Activated CD8-positive, alpha-beta memory T cell treated with anti-CD3 and anti-CD28 coated beads, Interleukin-2, amount 10 ng/mL, durations not matched to agents 7 days and 5 days (primary cell): ENCODE measurements around the gene ADGRD2. TPM values are rescaled to one million over a fixed set of nuclear protein-coding genes. Genes with fewer than 3 reads are reported as not detected.

Source experiments
- ATAC-seq: fragments of 150-1000 bp; cut with Tn5 transposase; one replicate; pipeline ENCODE4 v1.10.0; 2021; ENCODE audit warnings: moderate library complexity
- CTCF ChIA-PET: fragments of 350-600 bp; sonication (Branson Sonifier 250); formaldehyde crosslinking; loops from one replicate; lab custom pipeline; 2021; ENCODE audit warnings: antibody characterized with exemption; lab: Charles Lee
- DNase-seq: peaks from one replicate; pipeline ENCODE4 v3.0.0-alpha.2; 2020
- H3K27ac Mint-ChIP-seq: one replicate; pipeline ENCODE4 v1.8.0; 2021; ENCODE audit warnings: mild to moderate bottlenecking, mixed read lengths
- H3K27me3 Mint-ChIP-seq: one replicate; pipeline ENCODE4 v1.8.0; 2021; ENCODE audit warnings: mixed read lengths
- H3K36me3 Mint-ChIP-seq: one replicate; pipeline ENCODE4 v1.8.0; 2021; ENCODE audit warnings: mild to moderate bottlenecking, mixed read lengths
- H3K4me1 Mint-ChIP-seq: one replicate; pipeline ENCODE4 v1.8.0; 2021; ENCODE audit warnings: mixed read lengths
- H3K4me3 Mint-ChIP-seq: one replicate; pipeline ENCODE4 v1.8.0; 2021; ENCODE audit warnings: mild to moderate bottlenecking, moderate library complexity, mixed read lengths
- H3K9me3 Mint-ChIP-seq: one replicate; pipeline ENCODE4 v1.8.0; 2022; ENCODE audit warnings: low read depth, mixed read lengths
- total RNA-seq, 2 experiments: library from RNA; stranded (reverse); gene quantifications; one replicate each; pipeline ENCODE4 v1.2.3, GENCODE V29; 2021

ADGRD2 gene
- total RNA-seq, 2 experiments from 2014 or later = not detected

GRCh38 chr9:124481115-124481514 is 30.9 kb downstream of the ADGRD2 start:
- CTCF ChIA-PET = interaction anchor here (1.1 kb wide), 1 partner anchor 61 kb away, joined by 4 read pairs; no protein-coding TSS in a partner anchor
- no peak overlapping the region for H3K4me3 Mint-ChIP-seq
- H3K4me1 Mint-ChIP-seq = no peaks in the 10 kb centered on the region
- H3K36me3 Mint-ChIP-seq = no peaks in the 10 kb centered on the region
- no peak overlapping the region for H3K27ac Mint-ChIP-seq
- ATAC-seq (no peak), DNase-seq (no peak)
- H3K27me3 Mint-ChIP-seq = peaks cover 14% of the 10 kb centered on the region
- no peaks in the 10 kb centered on the region for H3K9me3 Mint-ChIP-seq

GRCh38 chr9:124482431-124483031 is 32.3 kb downstream of the ADGRD2 start:
- no peaks in the 10 kb centered on the region for H3K9me3 Mint-ChIP-seq
- H3K27me3 Mint-ChIP-seq = peaks cover 14% of the 10 kb centered on the region
- DNase-seq (no peak), ATAC-seq (no peak)
- no peaks in the 10 kb centered on the region for H3K4me1 Mint-ChIP-seq
- H3K4me3 Mint-ChIP-seq = no peak overlapping the region
- no peaks in the 10 kb centered on the region for H3K36me3 Mint-ChIP-seq
- no peak overlapping the region for H3K27ac Mint-ChIP-seq
- CTCF ChIA-PET = no interaction called here

GRCh38 chr9:124483481-124483880 is 33.2 kb downstream of the ADGRD2 start:
- H3K36me3 Mint-ChIP-seq = no peaks in the 10 kb centered on the region
- no peaks in the 10 kb centered on the region for H3K9me3 Mint-ChIP-seq
- no peak overlapping the region for H3K4me3 Mint-ChIP-seq
- CTCF ChIA-PET = no interaction called here
- H3K27me3 Mint-ChIP-seq = peaks cover 10% of the 10 kb centered on the region
- H3K4me1 Mint-ChIP-seq = no peaks in the 10 kb centered on the region
- H3K27ac Mint-ChIP-seq = no peak overlapping the region
- no peak for DNase-seq
- no peak for ATAC-seq

GRCh38 chr9:124485201-124485600 is 35.0 kb downstream of the ADGRD2 start:
- H3K4me1 Mint-ChIP-seq = no peaks in the 10 kb centered on the region
- peaks cover under 1% of the 10 kb centered on the region for H3K27me3 Mint-ChIP-seq
- no peaks in the 10 kb centered on the region for H3K36me3 Mint-ChIP-seq
- H3K9me3 Mint-ChIP-seq = no peaks in the 10 kb centered on the region
- DNase-seq (no peak), ATAC-seq (no peak)
- H3K27ac Mint-ChIP-seq = no peak overlapping the region
- CTCF ChIA-PET = no interaction called here
- no peak overlapping the region for H3K4me3 Mint-ChIP-seq

DNA sequence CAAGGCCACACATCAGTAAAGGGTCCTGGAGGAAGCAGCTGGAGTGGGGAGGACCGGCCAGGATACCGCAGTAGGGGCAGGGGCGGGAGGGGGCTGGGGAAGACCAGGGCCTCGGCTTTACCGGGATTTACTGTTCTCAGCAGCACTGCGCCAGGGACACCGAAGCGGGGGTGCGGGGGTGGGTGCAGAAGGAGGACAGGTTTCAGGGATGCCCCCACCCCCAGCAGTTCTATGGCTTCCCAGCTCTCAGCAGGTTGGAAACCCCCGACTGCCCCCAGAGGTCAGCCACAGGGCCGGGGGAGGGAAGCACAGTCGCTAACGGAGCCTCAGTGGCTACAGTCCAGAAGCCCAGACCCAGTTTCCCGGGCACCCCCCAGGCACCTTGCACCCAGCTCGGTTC is 35.7 kb downstream of the ADGRD2 start:
- no peak for DNase-seq
- no peaks in the 10 kb centered on the region for H3K36me3 Mint-ChIP-seq
- CTCF ChIA-PET = no interaction called here
- no peaks in the 10 kb centered on the region for H3K27me3 Mint-ChIP-seq
- no peak for ATAC-seq
- no peak overlapping the region for H3K4me3 Mint-ChIP-seq
- H3K4me1 Mint-ChIP-seq = no peaks in the 10 kb centered on the region
- H3K9me3 Mint-ChIP-seq = no peaks in the 10 kb centered on the region
- H3K27ac Mint-ChIP-seq = no peak overlapping the region

DNA sequence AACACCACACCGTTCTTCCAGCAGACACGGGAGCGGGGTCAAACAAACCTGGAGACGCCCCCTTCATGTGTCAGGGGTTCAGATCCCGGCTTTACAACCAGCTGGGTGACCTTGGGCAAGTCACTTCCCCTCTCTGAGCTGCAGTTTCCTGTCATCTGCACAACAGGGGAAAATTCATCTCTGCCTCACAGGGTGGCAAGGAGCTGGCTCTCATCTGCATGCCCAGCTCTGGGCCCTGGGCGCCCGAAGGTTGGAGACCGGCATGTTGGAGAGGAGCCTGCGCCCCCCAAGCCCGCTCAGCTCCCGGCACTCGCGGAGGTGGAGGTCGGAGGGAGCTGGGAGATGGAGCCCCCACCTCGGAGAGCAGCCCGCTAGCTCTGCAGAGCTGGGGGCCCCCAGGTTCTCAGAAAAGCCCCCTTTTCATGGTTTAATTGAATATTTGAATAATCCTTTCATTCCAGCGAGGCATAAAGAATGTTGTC is 36.6 kb downstream of the ADGRD2 start:
- Mint-ChIP-seq H3K27ac (no peak overlapping the region), H3K9me3 (no peaks in the 10 kb centered on the region), H3K27me3 (no peaks in the 10 kb centered on the region), H3K36me3 (no peaks in the 10 kb centered on the region), H3K4me1 (no peaks in the 10 kb centered on the region), H3K4me3 (no peak overlapping the region)
- CTCF ChIA-PET = no interaction called here
- DNase-seq (no peak), ATAC-seq (no peak)

- H3K4me1 Mint-ChIP-seq = no peaks in the 10 kb centered on the region
- CTCF ChIA-PET = interaction anchor here (1.4 kb wide), 1 partner anchor 67 kb away, joined by 4 read pairs; no protein-coding TSS in a partner anchor
- H3K9me3 Mint-ChIP-seq = no peaks in the 10 kb centered on the region
- no peaks in the 10 kb centered on the region for H3K36me3 Mint-ChIP-seq
- no peak overlapping the region for H3K4me3 Mint-ChIP-seq
- H3K27me3 Mint-ChIP-seq = no peaks in the 10 kb centered on the region
- H3K27ac Mint-ChIP-seq = no peak overlapping the region
- no peak for ATAC-seq
- DNase-seq = no peak
Measured at GRCh38 chr9:124487260-124488182, 37.3 kb downstream of the ADGRD2 start.

DNA sequence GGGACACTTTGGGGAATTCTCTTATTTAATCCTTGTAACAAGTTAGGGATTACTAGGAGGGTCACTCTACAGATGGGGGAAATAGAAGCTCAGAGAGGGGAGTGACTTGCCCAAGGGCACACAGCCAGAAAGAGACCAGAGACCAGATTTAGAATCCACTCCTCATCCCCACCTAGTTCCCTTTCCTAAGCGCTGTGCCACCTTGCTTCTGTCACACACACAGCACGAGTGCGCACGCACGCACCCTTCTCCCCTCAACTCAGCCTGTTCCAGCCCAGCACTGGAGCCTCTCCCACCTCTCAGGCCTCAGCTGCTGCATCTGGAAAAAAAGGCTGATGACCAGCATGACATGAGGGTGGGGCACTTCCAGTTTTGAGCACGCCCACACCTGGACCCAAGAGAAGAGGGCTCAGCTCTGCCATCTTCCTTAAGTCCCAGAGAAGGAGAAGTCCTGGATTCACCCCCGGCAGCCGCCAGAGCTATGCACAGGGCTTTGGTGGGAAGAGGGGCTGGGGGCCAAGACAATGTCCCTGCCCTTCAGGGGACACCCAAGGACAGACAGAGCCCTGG is 38.5 kb downstream of the ADGRD2 start:
- Mint-ChIP-seq H3K36me3 (no peaks in the 10 kb centered on the region), H3K9me3 (no peaks in the 10 kb centered on the region), H3K4me3 (no peak overlapping the region), H3K4me1 (no peaks in the 10 kb centered on the region), H3K27ac (no peak overlapping the region), H3K27me3 (no peaks in the 10 kb centered on the region)
- ATAC-seq (no peak), DNase-seq (no peak)
- CTCF ChIA-PET = interaction anchor here (1.4 kb wide), 1 partner anchor 68 kb away, joined by 4 read pairs; no protein-coding TSS in a partner anchor

DNA sequence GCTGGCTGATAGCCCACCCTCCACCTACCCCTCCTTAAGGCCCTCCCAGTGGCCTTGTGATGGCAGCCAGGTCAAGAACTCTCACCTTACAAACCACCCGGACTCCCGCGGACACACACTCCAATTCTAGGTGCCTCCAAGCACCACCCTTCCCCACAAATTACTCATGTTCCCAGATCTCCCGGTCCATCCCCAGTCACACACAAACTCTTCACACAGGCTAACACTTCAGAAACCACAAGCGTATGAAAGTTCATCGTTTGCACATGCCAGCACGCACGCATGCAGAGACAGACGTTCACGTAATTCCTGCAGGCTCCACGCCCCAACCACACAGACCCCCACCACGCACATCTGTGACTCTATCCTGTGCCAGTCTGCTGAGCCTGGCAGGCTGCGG is 39.0 kb downstream of the ADGRD2 start:
- H3K27me3 Mint-ChIP-seq = no peaks in the 10 kb centered on the region
- no peak for ATAC-seq
- CTCF ChIA-PET = interaction anchor here (1.4 kb wide), 1 partner anchor 69 kb away, joined by 4 read pairs; no protein-coding TSS in a partner anchor
- no peak overlapping the region for H3K27ac Mint-ChIP-seq
- H3K9me3 Mint-ChIP-seq = no peaks in the 10 kb centered on the region
- H3K4me1 Mint-ChIP-seq = no peaks in the 10 kb centered on the region
- H3K4me3 Mint-ChIP-seq = no peak overlapping the region
- H3K36me3 Mint-ChIP-seq = no peaks in the 10 kb centered on the region
- DNase-seq = no peak

DNA sequence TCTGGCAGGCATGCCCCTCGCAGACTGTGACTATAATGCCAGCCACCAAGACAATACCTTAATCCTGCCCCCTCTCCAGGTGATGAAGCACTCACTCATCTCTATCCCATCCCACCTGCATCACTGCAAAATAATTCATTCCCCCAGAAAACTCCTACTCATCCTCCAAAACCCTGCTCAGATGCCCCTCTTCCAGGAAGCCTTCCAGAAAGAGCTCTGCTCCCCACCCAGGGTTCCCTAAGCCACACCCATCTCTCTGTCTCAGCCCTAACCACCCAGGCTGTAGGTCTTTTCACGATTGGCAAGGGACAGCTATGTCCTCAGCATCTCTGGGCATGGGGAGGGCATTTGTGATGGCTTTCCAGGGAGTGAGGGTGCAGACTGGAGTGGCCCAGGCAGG is 39.8 kb downstream of the ADGRD2 start:
- DNase-seq = no peak
- no peaks in the 10 kb centered on the region for H3K9me3 Mint-ChIP-seq
- H3K27me3 Mint-ChIP-seq = no peaks in the 10 kb centered on the region
- no peak for ATAC-seq
- H3K4me1 Mint-ChIP-seq = no peaks in the 10 kb centered on the region
- H3K27ac Mint-ChIP-seq = no peak overlapping the region
- no peaks in the 10 kb centered on the region for H3K36me3 Mint-ChIP-seq
- H3K4me3 Mint-ChIP-seq = no peak overlapping the region
- CTCF ChIA-PET = no interaction called here

- Mint-ChIP-seq H3K4me3 (no peak overlapping the region), H3K36me3 (no peaks in the 10 kb centered on the region), H3K4me1 (peaks cover 6% of the 10 kb centered on the region), H3K9me3 (no peaks in the 10 kb centered on the region), H3K27ac (no peak overlapping the region), H3K27me3 (no peaks in the 10 kb centered on the region)
- DNase-seq (no peak), ATAC-seq (no peak)
- CTCF ChIA-PET = interaction anchor here (1.6 kb wide), 1 partner anchor 71 kb away, joined by 4 read pairs; no protein-coding TSS in a partner anchor
Measured at GRCh38 chr9:124491049-124491975, 41.1 kb downstream of the ADGRD2 start.

- Mint-ChIP-seq H3K36me3 (no peaks in the 10 kb centered on the region), H3K27ac (no peak overlapping the region), H3K4me3 (no peak overlapping the region), H3K27me3 (no peaks in the 10 kb centered on the region), H3K9me3 (no peaks in the 10 kb centered on the region), H3K4me1 (peaks cover 6% of the 10 kb centered on the region)
- ATAC-seq = no peak
- CTCF ChIA-PET = no interaction called here
- DNase-seq = no peak
Measured at GRCh38 chr9:124492818-124493217, 42.6 kb downstream of the ADGRD2 start.

GRCh38 chr9:124493218-124493617 is 43.0 kb downstream of the ADGRD2 start:
- ATAC-seq (no peak), DNase-seq (no peak)
- Mint-ChIP-seq H3K4me1 (peaks cover 6% of the 10 kb centered on the region), H3K27me3 (no peaks in the 10 kb centered on the region), H3K9me3 (no peaks in the 10 kb centered on the region), H3K36me3 (no peaks in the 10 kb centered on the region), H3K4me3 (no peak overlapping the region), H3K27ac (no peak overlapping the region)
- CTCF ChIA-PET = no interaction called here
